Eye (tissue), 1 donor: Measurements from ENCODE around the gene TMEM151A.

ENCODE experiments used
- DNase-seq: peaks from one replicate; pipeline ENCODE4 v3.0.0-alpha.2; 2015

The TMEM151A gene

GRCh38 chr11:66283461-66284105 is 8.1 kb upstream of the TMEM151A start:
- DNase-seq = no peak

DNA sequence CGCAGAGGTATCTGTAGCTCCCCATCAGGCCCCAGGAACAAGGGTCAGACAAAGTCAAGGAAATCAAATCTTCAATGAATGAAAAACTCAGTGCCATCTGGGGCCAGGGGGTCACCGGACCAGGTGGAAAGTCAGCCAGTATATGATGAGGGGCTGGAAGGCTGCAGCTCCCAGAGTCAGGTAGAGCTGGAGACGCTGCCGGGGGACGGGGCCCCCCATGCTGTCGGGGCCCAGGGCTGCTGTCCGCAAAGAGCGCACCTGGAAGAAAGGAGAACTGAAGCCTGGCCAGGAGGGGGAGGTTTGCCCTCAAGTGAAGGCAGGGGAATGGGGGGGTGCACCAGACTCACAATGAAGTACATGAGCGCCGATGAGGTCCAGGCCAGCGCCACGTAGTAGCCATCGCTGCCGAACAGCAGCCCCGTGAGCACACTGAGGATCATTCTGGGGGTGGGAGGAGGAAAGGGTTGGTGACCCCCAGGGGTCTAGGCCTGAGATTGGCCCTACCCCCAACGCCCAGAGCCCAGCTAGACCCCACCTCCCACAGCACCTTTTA is 7.1 kb upstream of the TMEM151A start:
- no peak for DNase-seq

- DNase-seq = no peak
Observed at GRCh38 chr11:66285250-66285947, 6.3 kb upstream of the TMEM151A start.

- DNase-seq = no peak
Observed at GRCh38 chr11:66286699-66287098, 5.0 kb upstream of the TMEM151A start.

DNA sequence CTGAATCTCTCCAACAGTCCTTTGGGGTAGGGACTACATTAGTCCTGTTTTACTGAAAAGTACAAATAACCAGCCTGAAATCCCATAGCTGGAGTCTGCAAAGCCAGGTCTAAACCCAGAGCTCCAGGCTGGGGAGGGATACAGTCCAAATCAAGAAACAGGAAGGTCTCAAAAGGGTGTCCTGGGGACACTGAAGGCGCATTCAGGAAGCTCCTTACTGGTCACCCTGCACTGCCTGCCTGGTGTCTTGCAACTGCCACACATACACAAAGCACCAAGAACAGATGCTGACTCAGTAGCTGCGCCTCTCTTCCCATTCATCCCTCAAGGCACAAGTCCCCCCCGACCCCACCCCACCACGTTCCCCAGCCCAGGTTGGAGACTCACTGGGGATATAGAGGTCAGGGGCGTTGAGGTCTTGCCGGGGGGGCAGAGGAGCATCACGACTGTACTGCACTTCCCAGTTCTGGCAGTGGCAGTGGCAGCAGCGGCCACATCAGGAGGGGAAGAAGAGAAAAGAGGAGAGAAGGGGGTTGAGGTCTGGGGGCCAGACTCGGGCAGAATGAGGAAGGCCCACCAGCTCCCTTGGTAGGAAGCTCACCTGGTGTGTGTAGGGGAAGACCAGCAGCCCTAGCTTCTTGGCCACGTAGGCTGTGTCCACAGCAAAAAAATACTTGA is 4.3 kb upstream of the TMEM151A start:
- no peak for DNase-seq

DNA sequence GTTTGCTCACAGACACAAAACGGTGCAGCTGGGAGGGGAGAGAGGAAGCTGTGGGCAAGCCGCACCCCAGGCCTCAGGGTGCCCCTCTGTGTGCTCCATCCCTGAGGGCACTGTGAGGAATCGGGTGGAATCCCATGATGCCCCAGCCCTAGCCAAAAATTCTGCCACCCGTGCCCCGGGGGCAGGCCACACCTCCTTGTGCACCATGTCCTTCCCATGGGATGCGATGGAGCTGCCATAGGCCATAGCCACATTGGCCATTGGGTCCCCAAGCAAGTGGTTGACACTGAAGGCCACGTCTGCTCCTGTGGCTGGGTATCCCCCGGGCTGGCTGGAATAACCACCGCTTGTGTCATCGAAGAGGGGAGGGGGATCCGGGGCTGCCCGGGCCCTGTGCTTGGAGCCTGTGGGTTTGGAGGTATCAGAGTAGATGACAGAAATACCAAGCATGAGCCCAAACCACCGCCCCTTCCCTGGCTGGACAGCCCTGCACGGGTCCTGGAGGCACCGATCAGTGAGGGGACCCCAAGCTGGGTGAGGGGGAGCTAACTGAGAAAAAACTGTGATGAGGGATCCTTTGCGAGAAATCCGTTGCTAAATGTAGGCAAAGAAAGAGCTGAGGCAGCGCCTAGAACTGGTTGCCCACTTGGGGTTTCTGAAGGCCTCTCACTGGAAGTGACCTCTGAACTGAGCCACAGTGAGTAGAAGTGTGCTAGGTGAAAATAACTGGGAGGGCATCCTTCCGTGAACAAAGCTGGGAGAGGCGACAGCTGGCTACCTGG is 3.6 kb upstream of the TMEM151A start:
- peak; percentile 70 for DNase-seq

- DNase-seq = peak; percentile 99
Observed at GRCh38 chr11:66288671-66289547, 2.8 kb upstream of the TMEM151A start, which contains the start of gene YIF1A. Gene YIF1A (minus strand): TSS chr11:66289143. CDS start chr11:66288985, 158 bp downstream.

- DNase-seq = no peak
Observed at GRCh38 chr11:66289548-66290329, 2.0 kb upstream of the TMEM151A start.

DNA sequence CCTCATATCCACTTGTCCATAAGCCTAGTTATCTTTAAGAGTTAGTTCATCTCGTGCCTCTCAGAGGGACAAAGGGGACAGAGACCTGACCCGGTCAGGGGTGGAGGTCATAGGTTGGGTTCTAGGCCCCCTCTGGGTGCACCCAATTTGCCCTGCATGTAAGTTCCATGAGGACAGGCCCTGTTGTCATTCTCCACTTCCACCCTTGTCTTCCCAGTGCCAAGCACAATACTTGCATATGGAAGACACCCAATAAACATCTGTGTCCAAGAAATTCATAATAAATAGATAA is 1.4 kb upstream of the TMEM151A start:
- no peak for DNase-seq

DNA sequence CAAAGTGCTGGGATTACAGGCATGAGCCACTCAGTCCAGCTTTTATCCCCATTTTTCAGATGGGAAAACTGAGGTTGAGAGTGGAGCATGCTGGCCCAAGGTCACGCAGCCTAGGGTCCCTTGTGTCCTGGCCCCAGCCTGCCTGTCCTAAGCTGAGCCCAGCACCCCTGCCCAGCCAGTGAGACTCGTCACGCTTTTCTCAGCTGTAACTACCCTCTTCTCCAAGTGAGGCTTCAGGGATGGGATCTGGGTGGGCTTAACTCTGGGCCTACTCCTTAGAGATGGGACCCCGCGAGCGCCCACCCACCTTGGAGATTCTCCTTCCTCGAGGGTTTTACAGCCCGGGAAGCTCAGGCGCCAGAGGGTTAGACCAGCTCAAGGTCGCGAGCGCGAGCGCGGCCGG is 390 bp upstream of the TMEM151A start:
- DNase-seq = no peak

DNA sequence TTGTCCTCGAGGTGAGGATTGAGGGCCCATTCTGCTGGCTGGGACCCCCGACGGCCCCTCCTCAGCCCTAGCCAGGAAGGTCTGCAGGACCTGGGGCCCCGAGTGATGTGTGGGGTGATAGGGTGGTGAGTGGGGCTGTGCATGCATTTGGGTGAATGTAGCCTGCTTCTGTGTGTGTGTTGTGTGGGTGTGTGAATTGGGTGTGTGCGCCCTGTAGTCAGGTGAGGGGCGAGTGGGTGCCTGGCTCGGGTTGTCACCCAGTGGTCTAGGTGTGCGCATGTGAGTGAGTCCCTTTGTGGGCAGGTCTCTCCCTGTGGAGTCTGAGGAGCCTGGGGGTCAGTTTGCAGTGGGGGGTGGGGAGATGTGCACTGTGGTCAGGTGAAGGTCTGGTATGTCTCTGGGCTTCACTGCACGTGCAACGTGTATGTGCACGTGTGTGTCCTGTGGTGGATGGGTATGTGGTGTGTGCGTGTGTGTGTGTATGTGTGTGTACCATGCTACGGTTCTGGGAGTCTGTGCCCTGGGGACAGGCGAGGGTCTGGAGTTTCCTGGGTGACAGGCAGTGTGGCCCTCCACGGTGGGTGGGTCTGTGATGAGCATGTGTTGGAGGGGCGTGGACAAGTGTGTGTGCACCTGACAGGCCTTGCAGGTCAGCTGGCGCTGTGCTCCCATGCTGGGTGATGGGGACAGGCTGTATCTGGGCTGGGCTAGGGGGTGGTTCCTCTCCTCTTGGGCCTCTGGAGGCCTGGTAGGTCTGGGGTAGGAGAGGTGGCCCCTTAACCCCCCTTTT is 1.0 kb downstream of the TMEM151A start:
- DNase-seq = no peak

- DNase-seq = no peak
Observed at GRCh38 chr11:66293352-66293751, 1.7 kb downstream of the TMEM151A start.

DNA sequence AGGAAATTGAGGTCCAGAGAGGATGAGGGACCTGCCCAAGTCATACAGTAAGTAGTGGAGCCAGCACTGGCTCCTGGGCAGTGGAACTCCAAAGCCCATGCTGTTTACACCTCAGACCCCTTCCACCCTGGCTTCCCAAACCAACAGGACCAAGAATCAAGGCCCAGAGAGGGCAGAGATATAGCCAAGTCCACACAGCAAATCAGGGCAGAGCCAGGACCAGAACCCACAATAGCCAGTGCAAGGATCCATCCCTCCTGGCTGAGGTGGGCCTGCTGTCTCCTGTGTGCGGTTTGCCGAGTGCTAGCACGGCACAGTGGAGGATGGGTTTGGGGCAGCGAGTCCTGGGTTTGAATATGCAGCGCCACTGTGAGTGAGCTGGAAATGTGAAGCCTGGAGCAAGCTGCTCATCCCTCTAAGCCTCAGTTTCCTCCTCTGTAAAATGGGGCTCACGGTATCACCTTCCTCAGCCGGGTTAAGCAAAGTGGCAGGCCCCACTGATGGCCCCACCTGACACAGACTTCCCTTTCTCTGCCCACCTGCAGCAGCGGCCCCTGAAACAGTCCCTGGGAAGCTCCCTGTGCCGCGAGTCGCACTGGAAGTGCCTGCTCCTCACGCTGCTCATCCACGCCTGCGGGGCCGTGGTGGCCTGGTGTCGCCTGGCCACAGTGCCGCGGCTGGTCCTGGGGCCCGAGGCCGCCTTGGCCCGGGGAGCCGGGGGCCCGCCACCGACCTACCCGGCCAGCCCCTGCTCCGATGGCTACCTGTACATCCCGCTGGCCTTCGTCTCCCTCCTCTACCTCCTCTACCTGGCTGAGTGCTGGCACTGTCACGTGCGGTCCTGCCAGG is 2.3 kb downstream of the TMEM151A start:
- DNase-seq = no peak

DNA sequence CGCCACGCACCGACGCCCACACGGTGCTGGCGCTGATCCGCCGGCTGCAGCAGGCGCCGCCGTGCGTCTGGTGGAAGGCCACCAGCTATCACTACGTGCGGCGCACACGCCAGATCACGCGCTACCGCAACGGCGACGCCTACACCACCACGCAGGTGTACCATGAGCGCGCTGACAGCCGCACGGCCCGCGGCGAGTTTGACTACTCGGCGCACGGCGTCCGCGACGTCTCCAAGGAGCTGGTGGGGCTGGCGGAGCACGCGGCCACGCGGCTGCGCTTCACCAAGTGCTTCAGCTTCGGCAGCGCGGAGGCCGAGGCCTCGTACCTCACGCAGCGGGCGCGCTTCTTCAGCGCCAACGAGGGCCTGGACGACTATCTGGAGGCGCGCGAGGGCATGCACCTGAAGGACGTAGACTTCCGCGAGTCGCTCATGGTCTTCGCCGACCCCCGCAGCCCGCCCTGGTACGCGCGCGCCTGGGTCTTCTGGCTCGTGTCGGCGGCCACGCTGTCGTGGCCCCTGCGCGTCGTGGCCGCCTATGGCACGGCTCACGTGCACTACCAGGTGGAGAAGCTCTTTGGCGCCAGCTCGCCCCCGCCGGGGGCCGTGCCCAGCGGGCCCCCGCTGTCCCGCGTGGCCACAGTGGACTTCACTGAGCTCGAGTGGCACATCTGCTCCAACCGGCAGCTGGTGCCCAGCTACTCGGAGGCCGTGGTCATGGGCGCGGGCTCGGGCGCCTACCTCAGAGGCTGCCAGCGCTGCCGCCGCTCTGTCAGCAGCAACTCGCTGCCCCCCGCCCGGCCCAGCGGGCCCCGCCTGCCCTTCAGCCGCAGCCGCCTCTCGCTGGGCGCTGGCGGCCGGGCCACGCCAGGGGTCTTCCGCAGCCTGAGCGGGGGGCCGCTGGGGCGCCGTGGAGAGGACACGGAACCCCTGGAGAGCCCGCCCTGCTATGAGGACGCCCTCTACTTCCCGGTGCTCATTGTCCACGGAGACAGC is 3.2 kb downstream of the TMEM151A start:
- DNase-seq = no peak

DNA sequence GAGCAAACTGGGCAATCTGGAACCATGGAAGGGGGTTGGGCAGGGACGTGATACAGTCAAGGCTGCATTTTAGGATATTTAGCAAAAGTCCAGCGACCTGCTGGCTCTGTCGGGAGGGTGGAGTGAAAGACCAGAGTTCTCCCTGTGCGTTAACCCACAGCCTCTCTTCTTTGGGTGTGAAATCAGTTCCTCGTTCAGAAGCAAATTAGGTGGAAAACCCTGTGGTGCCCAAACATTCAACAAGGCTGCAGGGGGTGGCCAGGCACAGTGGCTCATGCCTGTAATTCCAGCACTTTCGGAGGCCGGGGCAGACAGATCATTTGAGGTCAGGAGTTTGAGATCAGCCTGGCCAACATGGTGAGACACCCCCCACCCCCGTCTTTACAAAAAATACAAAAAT is 5.9 kb downstream of the TMEM151A start:
- no peak for DNase-seq

- DNase-seq = no peak
Observed at GRCh38 chr11:66299186-66299585, 7.5 kb downstream of the TMEM151A start.

DNA sequence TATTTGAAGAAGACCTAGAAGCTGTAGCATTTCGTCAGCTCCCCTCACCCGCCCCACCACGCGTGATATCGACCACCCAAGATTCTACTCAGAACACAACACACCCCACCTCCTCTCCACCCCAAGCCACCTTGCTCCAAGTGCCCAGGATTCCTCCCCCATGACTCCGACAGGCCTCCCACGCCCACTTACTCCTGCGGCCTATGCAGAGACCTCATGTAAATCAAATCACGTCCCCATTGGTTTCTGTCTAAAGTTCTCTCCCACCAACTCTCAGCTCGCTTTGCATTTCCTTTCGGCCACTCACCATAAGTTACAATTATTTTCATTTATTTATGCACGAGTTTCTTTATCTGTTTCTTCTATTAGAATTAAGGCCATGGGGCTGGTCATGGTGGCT is 11.0 kb downstream of the TMEM151A start:
- DNase-seq = no peak

DNA sequence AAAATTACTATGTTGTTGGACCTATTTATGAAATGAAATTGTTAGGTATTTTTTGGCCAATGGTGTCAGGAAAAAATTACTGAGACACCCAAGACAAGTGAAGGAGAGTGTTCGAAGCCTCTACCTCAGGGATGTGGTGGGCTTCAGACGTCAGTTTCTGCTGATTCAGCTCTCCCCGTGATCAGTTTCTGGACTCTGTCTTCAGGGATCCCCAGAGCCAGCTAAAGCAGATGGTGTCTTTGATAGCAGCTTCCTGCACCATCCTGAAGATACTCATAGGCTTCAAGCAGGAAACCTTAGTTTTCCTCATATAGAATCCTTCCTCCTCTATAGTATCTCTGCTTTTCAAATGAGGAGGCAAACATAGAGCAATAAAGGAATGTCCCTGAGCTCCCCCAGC is 17.8 kb downstream of the TMEM151A start:
- no peak for DNase-seq
